K562 (cell line): ENCODE measurements around the gene AGAP1. TPM values are rescaled to one million over a fixed set of nuclear protein-coding genes. Genes with fewer than 3 reads are reported as not detected.

Source experiments
- ATAC-seq: fragments of 200-7000 bp; cut with Tn5 transposase; 3 replicates; pipeline ENCODE4 v1.9.1; 2020; ENCODE audit warnings: moderate library complexity
- BruUV-seq: library from RNA; stranded (reverse); fragments of 400-500 nt; replicated peaks from 2 replicates; lab custom pipeline; 2021; lab: Mats Ljungman, UMichigan
- CTCF ChIA-PET: fragments of 300-600 bp; formaldehyde crosslinking; extraction: SDS; loops from one replicate; lab custom pipeline; 2021; ENCODE audit warnings: low intra/inter-chr PET ratio; lab: Yijun Ruan, JAX
- POLR2A ChIA-PET: fragments of 300-600, 350-650 bp; sonication (Branson Sonifier 250); formaldehyde crosslinking; extraction: SDS; loops from one replicate; lab custom pipeline; 2021; ENCODE audit warnings: antibody characterized with exemption, inconsistent platforms; lab: Yijun Ruan, JAX
- DNase-seq, 4 experiments: peaks; one replicate each; pipeline versions ENCODE4 v3.0.0 to v3.0.0-alpha.2; 2011 to 2018; ENCODE audit warnings: low spot score in 3 of 4, mixed read lengths in 3 of 4; ENCODE audit errors: extremely low read depth in 1 of 4
- FAIRE-seq: peaks from 2 replicates; lab custom pipeline; 2011; peaks lifted over from hg19 to GRCh38; lab: Jason Lieb, UNC
- H2AFZ ChIP-seq: 2 replicates; pipeline ENCODE4 v1.6.0; 2011; ENCODE audit warnings: low read depth, low read length, control low read depth, inconsistent platforms
- H3K27ac ChIP-seq: fragments of 200-600 bp; 3 replicates; pipeline ENCODE4 v1.8.0; 2011; ENCODE audit warnings: low read depth, mild to moderate bottlenecking, control low read depth, inconsistent platforms, low read length, moderate library complexity, mixed read lengths; ENCODE audit errors: extremely low read depth
- H3K27me3 ChIP-seq, 2 experiments: fragments of 300-600 bp in 1 of 2; 2 replicates in 1 of 2; 3 replicates in 1 of 2; pipeline versions ENCODE4 v1.6.0 to v1.8.0; 2011; ENCODE audit warnings: inconsistent platforms in 2 of 2, low read length in 2 of 2, mild to moderate bottlenecking in 1 of 2, mixed read lengths in 1 of 2, moderate library complexity in 1 of 2; ENCODE audit not compliant: control insufficient read depth in 2 of 2, insufficient read depth in 2 of 2
- H3K36me3 ChIP-seq: fragments of 300-600 bp; 3 replicates; pipeline ENCODE4 v1.8.0; 2011; ENCODE audit warnings: mild to moderate bottlenecking, low read length, inconsistent platforms; ENCODE audit not compliant: control insufficient read depth, insufficient read depth
- H3K4me1 ChIP-seq, 2 experiments: fragments of 200-600 bp in 1 of 2; replicated peaks in 1 of 2; 2 replicates in 1 of 2; 3 replicates in 1 of 2; pipeline versions ENCODE4 v1.5.1 to v1.8.0; 2011; ENCODE audit warnings: inconsistent platforms in 2 of 2, low read length in 2 of 2, mild to moderate bottlenecking in 1 of 2, mixed read lengths in 1 of 2, moderate library complexity in 1 of 2; ENCODE audit not compliant: control insufficient read depth in 2 of 2, insufficient read depth in 2 of 2
- H3K4me2 ChIP-seq: 2 replicates; pipeline ENCODE4 v1.6.1; 2011; ENCODE audit warnings: low read length, control low read depth, inconsistent platforms, mixed read lengths; ENCODE audit not compliant: insufficient read depth
- H3K4me3 ChIP-seq: fragments of 200-600 bp; sonication (generic), shearing (Covaris generic); 2 replicates; pipeline ENCODE4 v1.5.1; 2016; ENCODE audit warnings: control low read depth, inconsistent platforms
- H3K79me2 ChIP-seq: fragments of 200-600 bp; 3 replicates; pipeline ENCODE4 v1.8.0; 2011; ENCODE audit warnings: low read length, inconsistent platforms; ENCODE audit not compliant: control insufficient read depth, insufficient read depth
- H3K9ac ChIP-seq, 2 experiments: 2 replicates each; pipeline versions ENCODE4 v1.6.0 to v1.6.1; 2011; ENCODE audit warnings: low read depth in 2 of 2, low read length in 2 of 2, control low read depth in 1 of 2, inconsistent platforms in 1 of 2, mild to moderate bottlenecking in 1 of 2, mixed read lengths in 1 of 2; ENCODE audit not compliant: insufficient read depth in 1 of 2
- H3K9me1 ChIP-seq: one replicate; pipeline ENCODE4 v1.6.0; 2011; ENCODE audit warnings: inconsistent platforms, mild to moderate bottlenecking, low read length, moderate library complexity; ENCODE audit not compliant: control insufficient read depth, insufficient read depth
- H3K9me3 ChIP-seq: replicated peaks from 2 replicates; pipeline ENCODE4 v1.5.1; 2011; ENCODE audit warnings: low read depth, low read length, inconsistent platforms; ENCODE audit not compliant: control insufficient read depth, insufficient read depth
- H4K20me1 ChIP-seq: replicated peaks from 2 replicates; pipeline ENCODE4 v1.6.1; 2011; ENCODE audit warnings: low read length, inconsistent platforms, mixed read lengths; ENCODE audit not compliant: control insufficient read depth, insufficient read depth
- KAT2B ChIP-seq: IDR thresholded peaks from one replicate; pipeline ENCODE4 v1.6.1; 2012; ENCODE audit warnings: low read depth, mild to moderate bottlenecking, control low read depth, inconsistent platforms, low read length, moderate library complexity
- MTA3 ChIP-seq: fragments of 450-650 bp; formaldehyde crosslinking; IDR thresholded peaks from 2 replicates; pipeline ENCODE4 v1.6.1; 2017; ENCODE audit warnings: mild to moderate bottlenecking, borderline replicate concordance
- PCBP1 ChIP-seq: fragments of 200-400 bp; formaldehyde crosslinking; IDR thresholded peaks from 2 replicates; pipeline ENCODE4 v1.6.1; 2018; ENCODE audit warnings: mild to moderate bottlenecking, low read depth, low read length; ENCODE audit not compliant: poor library complexity, severe bottlenecking
- PCBP2 ChIP-seq: fragments of 200-400 bp; formaldehyde crosslinking; IDR thresholded peaks from 2 replicates; pipeline ENCODE4 v1.6.1; 2018; ENCODE audit warnings: low read length, low read depth, mild to moderate bottlenecking, moderate library complexity; ENCODE audit not compliant: poor library complexity, severe bottlenecking
- SIX5 ChIP-seq, 2 experiments: IDR thresholded peaks; 2 replicates each; pipeline ENCODE4 v1.6.1; 2011; ENCODE audit warnings: low read length in 2 of 2, borderline replicate concordance in 1 of 2, low read depth in 1 of 2, mild to moderate bottlenecking in 1 of 2, moderate library complexity in 1 of 2; ENCODE audit not compliant: insufficient read depth in 1 of 2
- ZNF436 ChIP-seq: fragments of 250-450, 450-650 bp; sonication (Bioruptor Pico); formaldehyde crosslinking; IDR thresholded peaks from 2 replicates; pipeline ENCODE4 v1.7.0; 2020; ENCODE audit warnings: mild to moderate bottlenecking
- ZNF830 ChIP-seq: fragments of 250-450 bp; sonication (Bioruptor Pico); IDR thresholded peaks from 2 replicates; pipeline ENCODE4 v1.5.0; 2021; ENCODE audit warnings: mild to moderate bottlenecking
- WGBS: fragments of 100-300 bp; shearing (Covaris generic); methylation state at CpG from one replicate; pipeline ENCODE4 v1.1.6; 2016; ENCODE audit warnings: low coverage, mixed read lengths; ENCODE audit not compliant: insufficient coverage; ENCODE audit errors: missing lambda C conversion rate; 5-methylcytosine and 5-hydroxymethylcytosine counted together
- in situ Hi-C: fragments of 300-500 bp; cut with MboI; formaldehyde crosslinking; loops from 4 replicates; pipeline ENCODE4 v1.15.0; 2018; ENCODE audit warnings: inconsistent platforms, mixed read lengths
- intact Hi-C: fragments of 100-400 bp; cut with micrococcal nuclease; formaldehyde crosslinking; loops from 2 replicates; pipeline ENCODE4 v1.14.2; 2022
- polyA plus RNA-seq, 8 experiments: library from polyadenylated mRNA; depleted of rRNA in 4 of 8; stranded (reverse) in 5 of 8; unstranded in 3 of 8; fragments of >200 nt; fragmentation: Nextera tagmentation in 2 of 8; fragmentation: Illumina TruSeq in 1 of 8; extraction: Ambion mirVana in 2 of 8; extraction: Trizol in 1 of 8; gene quantifications; 2 replicates each; pipeline versions ENCODE4 v1.2.1 to v1.2.3, GENCODE V29; 2011 to 2014; ENCODE audit warnings: inconsistent platforms in 1 of 8, missing spikeins in 1 of 8
- total RNA-seq, 7 experiments: library from RNA; depleted of rRNA in 6 of 7; stranded (reverse); fragments of >200 nt in 6 of 7; fragmentation: Illumina TruSeq in 2 of 7; extraction: Trizol in 2 of 7; gene quantifications; 2 replicates each; pipeline versions ENCODE4 v1.2.1 to v1.2.3, GENCODE V29; 2011 to 2021; ENCODE audit warnings: low replicate concordance in 1 of 7
- TF ChIP-seq, protein P1 (sequence below), 2 experiments: fragments of 150-350 bp in 1 of 2; IDR thresholded peaks; 2 replicates each; pipeline ENCODE4 v1.6.1; 2012 to 2016; ENCODE audit warnings: low read depth in 2 of 2, low read length in 2 of 2, mild to moderate bottlenecking in 1 of 2, moderate library complexity in 1 of 2

AGAP1 gene
- total and polyA plus RNA-seq, 9 of the 15 experiments (the other 6 are each of a cell fraction or from before 2014, with no cell fraction given), result 1.3 to 24.0 (median 10.6) TPM

DNA sequence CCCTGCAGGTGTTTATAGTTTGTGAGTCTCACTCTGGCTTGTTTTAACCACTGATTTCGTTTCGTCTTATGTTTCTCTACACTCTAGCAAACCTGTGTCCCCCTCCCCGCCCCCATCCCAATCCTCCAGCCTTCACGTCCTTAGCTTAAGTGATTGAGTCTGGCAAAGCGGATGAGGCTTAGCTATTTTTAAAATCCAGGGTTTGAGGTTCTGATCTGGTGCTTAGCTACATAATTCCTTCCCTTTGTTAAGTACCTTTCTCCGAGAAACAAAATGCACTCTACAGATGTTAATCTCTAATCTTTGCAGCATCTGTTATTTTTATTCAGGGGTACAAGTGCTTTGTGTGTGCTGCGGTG, 7.8 kb downstream of the AGAP1 start (continued):
- TF ChIP-seq PCBP2, result no peak

DNA sequence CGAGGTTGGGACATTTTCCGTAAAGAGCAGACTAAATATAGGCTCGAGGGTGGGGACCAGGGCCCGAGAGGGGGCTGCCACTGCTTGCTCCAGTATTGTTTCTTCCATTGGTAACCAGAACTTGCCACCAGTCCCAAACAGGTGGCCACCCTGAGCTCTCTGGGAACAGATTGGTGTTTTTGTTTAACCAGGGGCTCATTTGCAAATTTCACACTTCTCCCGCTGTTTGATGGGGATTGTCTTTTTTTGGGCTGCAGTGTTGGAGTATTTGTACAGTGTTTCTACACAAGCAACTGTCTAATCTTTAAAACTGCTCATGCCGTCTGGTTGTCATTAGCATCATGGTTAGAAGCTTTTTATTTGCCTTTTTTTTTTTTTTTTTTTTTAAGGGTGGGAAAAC, 8.5 kb downstream of the AGAP1 start:
- Histone ChIP-seq H4K20me1 (peaks cover 77% of the 10 kb centered on the region), H2AFZ (no peak overlapping the region), H3K4me1 (peaks cover 46 to 58% of the 10 kb centered on the region in 2 experiments), H3K27me3 (no peaks in the 10 kb centered on the region), H3K36me3 (0 out of 3 replicates have a peak, but pooled peaks cover 4% of the 10 kb centered on the region), H3K9me1 (peaks cover 8% of the 10 kb centered on the region)
- intact Hi-C loops, result no loop called here
- 43% methylated on average over 6 of the region's 6 CpGs for WGBS
- DNase-seq, result no peak
- TF ChIP-seq, protein P1, sequence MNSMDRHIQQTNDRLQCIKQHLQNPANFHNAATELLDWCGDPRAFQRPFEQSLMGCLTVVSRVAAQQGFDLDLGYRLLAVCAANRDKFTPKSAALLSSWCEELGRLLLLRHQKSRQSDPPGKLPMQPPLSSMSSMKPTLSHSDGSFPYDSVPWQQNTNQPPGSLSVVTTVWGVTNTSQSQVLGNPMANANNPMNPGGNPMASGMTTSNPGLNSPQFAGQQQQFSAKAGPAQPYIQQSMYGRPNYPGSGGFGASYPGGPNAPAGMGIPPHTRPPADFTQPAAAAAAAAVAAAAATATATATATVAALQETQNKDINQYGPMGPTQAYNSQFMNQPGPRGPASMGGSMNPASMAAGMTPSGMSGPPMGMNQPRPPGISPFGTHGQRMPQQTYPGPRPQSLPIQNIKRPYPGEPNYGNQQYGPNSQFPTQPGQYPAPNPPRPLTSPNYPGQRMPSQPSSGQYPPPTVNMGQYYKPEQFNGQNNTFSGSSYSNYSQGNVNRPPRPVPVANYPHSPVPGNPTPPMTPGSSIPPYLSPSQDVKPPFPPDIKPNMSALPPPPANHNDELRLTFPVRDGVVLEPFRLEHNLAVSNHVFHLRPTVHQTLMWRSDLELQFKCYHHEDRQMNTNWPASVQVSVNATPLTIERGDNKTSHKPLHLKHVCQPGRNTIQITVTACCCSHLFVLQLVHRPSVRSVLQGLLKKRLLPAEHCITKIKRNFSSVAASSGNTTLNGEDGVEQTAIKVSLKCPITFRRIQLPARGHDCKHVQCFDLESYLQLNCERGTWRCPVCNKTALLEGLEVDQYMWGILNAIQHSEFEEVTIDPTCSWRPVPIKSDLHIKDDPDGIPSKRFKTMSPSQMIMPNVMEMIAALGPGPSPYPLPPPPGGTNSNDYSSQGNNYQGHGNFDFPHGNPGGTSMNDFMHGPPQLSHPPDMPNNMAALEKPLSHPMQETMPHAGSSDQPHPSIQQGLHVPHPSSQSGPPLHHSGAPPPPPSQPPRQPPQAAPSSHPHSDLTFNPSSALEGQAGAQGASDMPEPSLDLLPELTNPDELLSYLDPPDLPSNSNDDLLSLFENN (IDR thresholded peaks at IDR 0.05; ENCODE audit: low read depth in 2 of 2, low read length in 2 of 2), result no peak
- no peak for TF ChIP-seq MTA3
- no peak for TF ChIP-seq SIX5 (IDR thresholded peaks at IDR 0.05; ENCODE audit: borderline replicate concordance in 1 of 2, insufficient read depth in 1 of 2, low read depth in 1 of 2, low read length in 2 of 2)
- no peak for TF ChIP-seq KAT2B
- no peak for TF ChIP-seq PCBP1
- TF ChIP-seq ZNF830 (CRISPR knock-in tag), result no peak
- no peak for TF ChIP-seq ZNF436
- TF ChIP-seq, all 486 proteins: peak for 0
- in situ Hi-C loops, result no loop called here
- BruUV-seq, result no TSS peak
- Histone ChIP-seq H3K27ac (peak overlapping the region; percentile 43; the same call in 2 of the 3 replicates), H3K4me3 (no peak overlapping the region), H3K79me2 (peaks cover 97% of the 10 kb centered on the region), H3K9me3 (no peaks in the 10 kb centered on the region), H3K4me2 (peak overlapping the region; percentile 57; the same call in 1 of the 2 replicates), H3K9ac (no peak overlapping the region)
- POLR2A ChIA-PET, result interaction anchor here (0.7 to 1.3 kb wide), 3 partner anchors 36 to 1584 kb away, joined by 3 read pairs; no protein-coding TSS in a partner anchor
- ATAC-seq, result no peak
- no peak for FAIRE-seq
- CTCF ChIA-PET, result no interaction called here
